Type B pancreatic cell (in vitro differentiated cells): Measurements from ENCODE around the gene ANAPC15. TPM values are rescaled to one million over a fixed set of nuclear protein-coding genes. Genes with fewer than 3 reads are reported as not detected.
A peak's percentile ranks its signal among the peaks of the same experiment; 100 is the strongest.

Experiments used
- DNase-seq: peaks from one replicate; pipeline ENCODE4 v3.0.0; 2021; ENCODE audit warnings: mixed read lengths; ENCODE audit not compliant: unreplicated experiment; ENCODE audit errors: extremely low spot score
- H3K27ac Mint-ChIP-seq: 2 replicates; pipeline ENCODE4 v1.8.0; 2021; ENCODE audit warnings: mild to moderate bottlenecking, mixed read lengths
- H3K27me3 Mint-ChIP-seq: 2 replicates; pipeline ENCODE4 v1.8.0; 2021; ENCODE audit warnings: mixed read lengths
- H3K36me3 Mint-ChIP-seq: 2 replicates; pipeline ENCODE4 v1.8.0; 2021; ENCODE audit warnings: mixed read lengths
- H3K4me1 Mint-ChIP-seq: one replicate; pipeline ENCODE4 v1.8.0; 2021; ENCODE audit warnings: mixed read lengths; ENCODE audit not compliant: unreplicated experiment
- H3K4me3 Mint-ChIP-seq: 2 replicates; pipeline ENCODE4 v1.8.0; 2021; ENCODE audit warnings: mild to moderate bottlenecking, mixed read lengths
- H3K9me3 Mint-ChIP-seq: 2 replicates; pipeline ENCODE4 v1.8.0; 2021; ENCODE audit warnings: mixed read lengths
- total RNA-seq: library from RNA; stranded (reverse); gene quantifications from 2 replicates; pipeline ENCODE4 v1.2.1, GENCODE V29; 2021; ENCODE audit warnings: low replicate concordance
- TF ChIP-seq, protein P1 (sequence below): fragments of 200-600 bp; sonication (generic); conservative IDR thresholded peaks from 2 replicates; pipeline ENCODE4 v1.5.0; 2021; ENCODE audit warnings: antibody characterized with exemption, mild to moderate bottlenecking

The ANAPC15 gene
- total RNA-seq, 1 donor from 2014 or later: 47.9 TPM

- H3K9me3 Mint-ChIP-seq: peaks cover 2% of the 10 kb centered on the region
- TF ChIP-seq, protein P1, sequence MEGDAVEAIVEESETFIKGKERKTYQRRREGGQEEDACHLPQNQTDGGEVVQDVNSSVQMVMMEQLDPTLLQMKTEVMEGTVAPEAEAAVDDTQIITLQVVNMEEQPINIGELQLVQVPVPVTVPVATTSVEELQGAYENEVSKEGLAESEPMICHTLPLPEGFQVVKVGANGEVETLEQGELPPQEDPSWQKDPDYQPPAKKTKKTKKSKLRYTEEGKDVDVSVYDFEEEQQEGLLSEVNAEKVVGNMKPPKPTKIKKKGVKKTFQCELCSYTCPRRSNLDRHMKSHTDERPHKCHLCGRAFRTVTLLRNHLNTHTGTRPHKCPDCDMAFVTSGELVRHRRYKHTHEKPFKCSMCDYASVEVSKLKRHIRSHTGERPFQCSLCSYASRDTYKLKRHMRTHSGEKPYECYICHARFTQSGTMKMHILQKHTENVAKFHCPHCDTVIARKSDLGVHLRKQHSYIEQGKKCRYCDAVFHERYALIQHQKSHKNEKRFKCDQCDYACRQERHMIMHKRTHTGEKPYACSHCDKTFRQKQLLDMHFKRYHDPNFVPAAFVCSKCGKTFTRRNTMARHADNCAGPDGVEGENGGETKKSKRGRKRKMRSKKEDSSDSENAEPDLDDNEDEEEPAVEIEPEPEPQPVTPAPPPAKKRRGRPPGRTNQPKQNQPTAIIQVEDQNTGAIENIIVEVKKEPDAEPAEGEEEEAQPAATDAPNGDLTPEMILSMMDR: no peak
- H3K4me3 Mint-ChIP-seq: no peak overlapping the region
- no peaks in the 10 kb centered on the region for H3K27me3 Mint-ChIP-seq
- H3K4me1 Mint-ChIP-seq: peaks cover 48% of the 10 kb centered on the region
- H3K27ac Mint-ChIP-seq: no peak overlapping the region
- DNase-seq: no peak
- peaks cover 12% of the 10 kb centered on the region for H3K36me3 Mint-ChIP-seq
Observed at GRCh38 chr11:72075756-72076155, 36.7 kb downstream of the ANAPC15 start.

DNA sequence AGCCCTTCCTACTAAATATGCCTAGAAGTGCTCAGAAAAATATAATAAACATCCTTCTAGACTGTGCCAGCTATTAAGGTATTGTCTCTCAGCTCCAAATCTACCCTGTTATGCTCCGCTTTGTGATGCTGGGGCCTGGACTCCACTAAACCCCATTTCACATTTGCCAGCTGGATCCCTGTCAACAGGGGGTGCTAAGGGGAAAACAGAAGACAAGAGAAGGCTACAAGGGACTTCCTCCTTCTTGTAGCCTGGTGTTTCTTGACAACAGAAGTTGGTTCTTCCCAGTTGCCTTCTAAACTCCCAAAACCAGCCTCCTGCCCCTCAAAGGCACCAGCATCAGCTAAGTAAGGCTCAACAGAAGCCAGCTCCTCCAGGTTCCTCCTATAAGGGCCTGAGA, 37.4 kb downstream of the ANAPC15 start:
- Mint-ChIP-seq H3K27me3 (no peaks in the 10 kb centered on the region), H3K4me1 (peaks cover 50% of the 10 kb centered on the region), H3K36me3 (peaks cover 12% of the 10 kb centered on the region), H3K27ac (peak overlapping the region; percentile 63), H3K4me3 (no peak overlapping the region), H3K9me3 (no peaks in the 10 kb centered on the region)
- TF ChIP-seq, protein P1: no peak
- no peak for DNase-seq

- H3K27ac Mint-ChIP-seq: peak overlapping the region; percentile 90
- peaks cover 18% of the 10 kb centered on the region for H3K36me3 Mint-ChIP-seq
- TF ChIP-seq, protein P1: no peak
- H3K9me3 Mint-ChIP-seq: no peaks in the 10 kb centered on the region
- peak overlapping the region; percentile 71 for H3K4me3 Mint-ChIP-seq
- DNase-seq: no peak
- H3K4me1 Mint-ChIP-seq: peaks cover 54% of the 10 kb centered on the region
- H3K27me3 Mint-ChIP-seq: no peaks in the 10 kb centered on the region
Observed at GRCh38 chr11:72072348-72072747, 40.1 kb downstream of the ANAPC15 start.

GRCh38 chr11:72070491-72070890, 42.0 kb downstream of the ANAPC15 start:
- peaks cover 52% of the 10 kb centered on the region for H3K4me1 Mint-ChIP-seq
- H3K4me3 Mint-ChIP-seq: no peak overlapping the region
- TF ChIP-seq, protein P1: no peak
- peak overlapping the region; percentile 28 for H3K27ac Mint-ChIP-seq
- H3K36me3 Mint-ChIP-seq: peaks cover 20% of the 10 kb centered on the region
- no peaks in the 10 kb centered on the region for H3K27me3 Mint-ChIP-seq
- no peaks in the 10 kb centered on the region for H3K9me3 Mint-ChIP-seq
- DNase-seq: no peak

DNA sequence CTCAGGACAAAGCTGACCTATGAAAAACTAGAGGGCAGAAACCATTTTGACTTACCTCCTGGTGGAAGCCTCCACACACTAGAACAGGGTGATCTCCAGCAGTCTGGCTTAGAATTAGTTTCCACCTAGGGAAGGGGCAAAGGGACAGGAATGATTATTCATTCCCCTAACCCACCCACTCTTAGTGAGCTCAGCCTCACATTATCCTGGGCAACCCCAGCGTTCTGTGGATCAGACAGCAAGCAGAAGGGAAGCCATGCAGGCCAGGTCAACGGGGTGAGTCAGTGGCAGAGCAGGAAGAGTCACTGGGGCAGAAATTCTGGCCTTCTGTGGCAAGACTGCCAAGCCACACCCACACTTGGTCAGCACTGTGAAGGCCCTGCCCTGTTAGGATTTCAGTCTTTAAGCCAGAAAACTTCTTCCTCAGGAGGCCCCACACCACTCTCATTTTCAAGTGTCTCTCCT, 42.7 kb downstream of the ANAPC15 start:
- TF ChIP-seq, protein P1: no peak
- no peak overlapping the region for H3K4me3 Mint-ChIP-seq
- H3K36me3 Mint-ChIP-seq: peaks cover 20% of the 10 kb centered on the region
- H3K9me3 Mint-ChIP-seq: no peaks in the 10 kb centered on the region
- H3K4me1 Mint-ChIP-seq: peaks cover 48% of the 10 kb centered on the region
- peak overlapping the region; percentile 28 for H3K27ac Mint-ChIP-seq
- DNase-seq: no peak
- no peaks in the 10 kb centered on the region for H3K27me3 Mint-ChIP-seq

GRCh38 chr11:72069200-72069599, 43.3 kb downstream of the ANAPC15 start:
- peaks cover 20% of the 10 kb centered on the region for H3K36me3 Mint-ChIP-seq
- no peaks in the 10 kb centered on the region for H3K27me3 Mint-ChIP-seq
- peak overlapping the region; percentile 28 for H3K27ac Mint-ChIP-seq
- H3K4me1 Mint-ChIP-seq: peaks cover 48% of the 10 kb centered on the region
- DNase-seq: no peak
- TF ChIP-seq, protein P1: no peak
- H3K4me3 Mint-ChIP-seq: no peak overlapping the region
- no peaks in the 10 kb centered on the region for H3K9me3 Mint-ChIP-seq
